PFSK-1 (cell line): ENCODE data around the gene BLACAT1.

Source experiments
- FOXP2 ChIP-seq: optimal IDR thresholded peaks from 2 replicates; pipeline ENCODE3; 2011; ENCODE audit warnings: borderline replicate concordance, control low read depth, inconsistent platforms; ENCODE audit not compliant: insufficient read depth; ENCODE audit errors: extremely low read length, extremely low read depth
- POLR2AphosphoS5 ChIP-seq: IDR thresholded peaks from 2 replicates; pipeline ENCODE4 v1.6.1; 2012; ENCODE audit warnings: low read depth, mild to moderate bottlenecking, control low read depth, low read length, moderate library complexity
- REST ChIP-seq, 2 experiments: IDR thresholded peaks; 2 replicates each; pipeline versions ENCODE4 v1.6.1 to v1.8.0; 2011 to 2012; ENCODE audit warnings: low read depth in 2 of 2, low read length in 2 of 2, control low read depth in 1 of 2, inconsistent platforms in 1 of 2, mild to moderate bottlenecking in 1 of 2, moderate library complexity in 1 of 2; ENCODE audit not compliant: insufficient read depth in 1 of 2
- SIN3A ChIP-seq: IDR thresholded peaks from 2 replicates; pipeline ENCODE4 v1.6.1; 2012; ENCODE audit warnings: mild to moderate bottlenecking, low read length, moderate library complexity, borderline replicate concordance; ENCODE audit not compliant: insufficient read depth
- TAF1 ChIP-seq: IDR thresholded peaks from 2 replicates; pipeline ENCODE4 v1.6.1; 2012; ENCODE audit warnings: low read length, control low read depth, borderline replicate concordance; ENCODE audit not compliant: insufficient read depth

The BLACAT1 gene

GRCh38 chr1:205448540-205449253 lies 7.1 kb downstream of the BLACAT1 start:
- no peak for TF ChIP-seq SIN3A
- no peak for TF ChIP-seq TAF1
- TF ChIP-seq POLR2AphosphoS5: no peak
- no peak for TF ChIP-seq FOXP2
- no peak for TF ChIP-seq REST (IDR thresholded peaks at IDR 0.05; ENCODE audit: insufficient read depth in 1 of 2, low read depth in 2 of 2, low read length in 2 of 2)

- no peak for TF ChIP-seq TAF1
- TF ChIP-seq REST (IDR thresholded peaks at IDR 0.05; ENCODE audit: insufficient read depth in 1 of 2, low read depth in 2 of 2, low read length in 2 of 2): no peak
- TF ChIP-seq SIN3A: no peak
- no peak for TF ChIP-seq POLR2AphosphoS5
- TF ChIP-seq FOXP2: no peak
Observed at GRCh38 chr1:205447457-205448341, 8.1 kb downstream of the BLACAT1 start.

GRCh38 chr1:205446828-205447227 lies 9.0 kb downstream of the BLACAT1 start:
- no peak for TF ChIP-seq TAF1
- no peak for TF ChIP-seq REST (IDR thresholded peaks at IDR 0.05; ENCODE audit: insufficient read depth in 1 of 2, low read depth in 2 of 2, low read length in 2 of 2)
- TF ChIP-seq SIN3A: no peak
- TF ChIP-seq POLR2AphosphoS5: no peak

DNA sequence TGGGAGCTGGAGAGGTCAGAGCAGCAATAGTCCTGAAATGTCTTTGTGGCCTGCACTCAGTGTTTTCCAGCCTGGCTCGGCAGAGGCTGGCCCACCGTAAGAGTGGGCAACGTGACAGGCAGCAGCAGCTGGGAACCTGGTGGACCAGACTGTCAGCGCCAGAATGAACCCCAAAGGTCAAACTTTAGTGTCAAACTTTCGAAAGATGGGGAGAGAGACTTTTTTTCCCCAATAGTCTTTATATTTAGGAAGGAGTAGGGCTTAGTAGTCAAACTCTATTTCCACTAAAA lies 10.3 kb downstream of the BLACAT1 start:
- no peak for TF ChIP-seq TAF1
- TF ChIP-seq REST (IDR thresholded peaks at IDR 0.05; ENCODE audit: insufficient read depth in 1 of 2, low read depth in 2 of 2, low read length in 2 of 2): no peak
- no peak for TF ChIP-seq SIN3A
- TF ChIP-seq POLR2AphosphoS5: no peak
- no peak for TF ChIP-seq FOXP2
